ENCODE results near the gene CNTLN.
"Not testable (repeated sequence)": the region's sequence is repeated elsewhere in the genome, so short reads cannot be mapped to it uniquely, and the experiment has no call there.

The CNTLN gene

GRCh38 chr9:17387565-17387964, 252.7 kb downstream of the CNTLN start:
- no peak for TF ChIP-seq POLR2A (IDR thresholded peaks at IDR 0.05; ENCODE audit: low read length)
- TF ChIP-seq GATA1 (IDR thresholded peaks at IDR 0.05; ENCODE audit: low read depth, low read length) = no peak
- no peak for DNase-seq

- TF ChIP-seq GATA1 (IDR thresholded peaks at IDR 0.05; ENCODE audit: low read depth, low read length) (no peak), POLR2A (IDR thresholded peaks at IDR 0.05; ENCODE audit: low read length) (no peak)
- no peak for DNase-seq
Observed at GRCh38 chr9:17389026-17389425, 254.2 kb downstream of the CNTLN start.

GRCh38 chr9:17394881-17395510, 260.2 kb downstream of the CNTLN start:
- DNase-seq = no peak
- no peak for TF ChIP-seq GATA1 (IDR thresholded peaks at IDR 0.05; ENCODE audit: low read depth, low read length)
- no peak for TF ChIP-seq POLR2A (IDR thresholded peaks at IDR 0.05; ENCODE audit: low read length)

GRCh38 chr9:17397166-17397728, 262.4 kb downstream of the CNTLN start:
- not testable (repeated sequence) for DNase-seq

GRCh38 chr9:17398350-17398749, 263.5 kb downstream of the CNTLN start:
- TF ChIP-seq POLR2A (IDR thresholded peaks at IDR 0.05; ENCODE audit: low read length) (no peak), GATA1 (IDR thresholded peaks at IDR 0.05; ENCODE audit: low read depth, low read length) (no peak)
- DNase-seq = peak; percentile 54 to 85

GRCh38 chr9:17401858-17402257, 267.0 kb downstream of the CNTLN start:
- TF ChIP-seq POLR2A (IDR thresholded peaks at IDR 0.05; ENCODE audit: low read length) (no peak), GATA1 (IDR thresholded peaks at IDR 0.05; ENCODE audit: low read depth, low read length) (no peak)

GRCh38 chr9:17402309-17402708, 267.5 kb downstream of the CNTLN start:
- peak; percentile 58 to 69 for DNase-seq
- TF ChIP-seq POLR2A (IDR thresholded peaks at IDR 0.05; ENCODE audit: low read length) (no peak), GATA1 (IDR thresholded peaks at IDR 0.05; ENCODE audit: low read depth, low read length) (no peak)

More at GRCh38 chr9:17401858-17402257, 267.0 kb downstream of the CNTLN start:
- no peak for DNase-seq

- DNase-seq = no peak
- no peak for TF ChIP-seq POLR2A (IDR thresholded peaks at IDR 0.05; ENCODE audit: low read length)
- TF ChIP-seq GATA1 (IDR thresholded peaks at IDR 0.05; ENCODE audit: low read depth, low read length) = no peak
Observed at GRCh38 chr9:17403539-17403938, 268.7 kb downstream of the CNTLN start.

GRCh38 chr9:17414986-17415385, 280.1 kb downstream of the CNTLN start:
- DNase-seq = no peak

GRCh38 chr9:17422994-17423680, 288.3 kb downstream of the CNTLN start:
- TF ChIP-seq POLR2A (IDR thresholded peaks at IDR 0.05; ENCODE audit: low read length) = no peak
- no peak for TF ChIP-seq GATA1 (IDR thresholded peaks at IDR 0.05; ENCODE audit: low read depth, low read length)
- no peak for DNase-seq

More at GRCh38 chr9:17414986-17415385, 280.1 kb downstream of the CNTLN start:
- TF ChIP-seq POLR2A (IDR thresholded peaks at IDR 0.05; ENCODE audit: low read length) = no peak
- no peak for TF ChIP-seq GATA1 (IDR thresholded peaks at IDR 0.05; ENCODE audit: low read depth, low read length)

- no peak for TF ChIP-seq POLR2A (IDR thresholded peaks at IDR 0.05; ENCODE audit: low read length)
- no peak for TF ChIP-seq GATA1 (IDR thresholded peaks at IDR 0.05; ENCODE audit: low read depth, low read length)
Observed at GRCh38 chr9:17423681-17424011, 288.8 kb downstream of the CNTLN start.

GRCh38 chr9:17425384-17425783, 290.5 kb downstream of the CNTLN start:
- DNase-seq = no peak
- no peak for TF ChIP-seq GATA1 (IDR thresholded peaks at IDR 0.05; ENCODE audit: low read depth, low read length)
- no peak for TF ChIP-seq POLR2A (IDR thresholded peaks at IDR 0.05; ENCODE audit: low read length)

More at GRCh38 chr9:17423681-17424011, 288.8 kb downstream of the CNTLN start:
- DNase-seq = no peak

GRCh38 chr9:17433526-17433925, 298.7 kb downstream of the CNTLN start:
- DNase-seq = no peak
- TF ChIP-seq GATA1 (IDR thresholded peaks at IDR 0.05; ENCODE audit: low read depth, low read length) = no peak
- no peak for TF ChIP-seq POLR2A (IDR thresholded peaks at IDR 0.05; ENCODE audit: low read length)

GRCh38 chr9:17436854-17437253, 302.0 kb downstream of the CNTLN start:
- TF ChIP-seq POLR2A (IDR thresholded peaks at IDR 0.05; ENCODE audit: low read length) = no peak
- no peak for TF ChIP-seq GATA1 (IDR thresholded peaks at IDR 0.05; ENCODE audit: low read depth, low read length)
- DNase-seq = no peak

GRCh38 chr9:17437813-17438212, 303.0 kb downstream of the CNTLN start:
- no peak for TF ChIP-seq POLR2A (IDR thresholded peaks at IDR 0.05; ENCODE audit: low read length)

GRCh38 chr9:17445126-17445525, 310.3 kb downstream of the CNTLN start:
- DNase-seq = not testable (repeated sequence)

More at GRCh38 chr9:17437813-17438212, 303.0 kb downstream of the CNTLN start:
- no peak for DNase-seq
